Smooth muscle cell (in vitro differentiated cells): Measurements from ENCODE around the gene CEP97. TPM values are rescaled to one million over a fixed set of nuclear protein-coding genes. Genes with fewer than 3 reads are reported as not detected.

ENCODE experiments used
- DNase-seq: peaks from one replicate; lab custom pipeline; 2025; ENCODE audit not compliant: unreplicated experiment; lab: John Stamatoyannopoulos, UW
- H2AFZ ChIP-seq: fragments of 200-600 bp; sonication (generic); 2 replicates; pipeline ENCODE4 v1.6.0; 2016; ENCODE audit warnings: antibody characterized with exemption, low read depth, mild to moderate bottlenecking
- H3F3A ChIP-seq: fragments of 200-600 bp; sonication (generic); 2 replicates; pipeline ENCODE4 v1.6.0; 2017; ENCODE audit warnings: antibody characterized with exemption, low read depth
- H3K27ac ChIP-seq: fragments of 200-600 bp; sonication (generic); 2 replicates; pipeline ENCODE4 v1.5.1; 2016; ENCODE audit warnings: low read depth, mild to moderate bottlenecking
- H3K27me3 ChIP-seq: fragments of 200-600 bp; sonication (generic); 2 replicates; pipeline ENCODE4 v1.6.1; 2016; ENCODE audit warnings: low read depth, mild to moderate bottlenecking
- H3K36me3 ChIP-seq: fragments of 200-600 bp; sonication (generic); 2 replicates; pipeline ENCODE4 v1.5.1; 2016; ENCODE audit warnings: low read depth
- H3K4me1 ChIP-seq: fragments of 200-600 bp; sonication (generic); 2 replicates; pipeline ENCODE4 v1.5.1; 2016; ENCODE audit warnings: low read depth
- H3K4me2 ChIP-seq: fragments of 200-600 bp; sonication (generic); 2 replicates; pipeline ENCODE4 v1.6.0; 2016; ENCODE audit warnings: mild to moderate bottlenecking
- H3K4me3 ChIP-seq: fragments of 200-600 bp; sonication (generic); 2 replicates; pipeline ENCODE4 v1.5.1; 2016; ENCODE audit warnings: mild to moderate bottlenecking
- H3K79me2 ChIP-seq: fragments of 200-600 bp; sonication (generic); 2 replicates; pipeline ENCODE4 v1.6.0; 2016; ENCODE audit warnings: low read depth, mild to moderate bottlenecking
- H3K9ac ChIP-seq: fragments of 200-600 bp; sonication (generic); 2 replicates; pipeline ENCODE4 v1.6.0; 2016; ENCODE audit warnings: low read depth
- H3K9me3 ChIP-seq: fragments of 200-600 bp; sonication (generic); replicated peaks from 2 replicates; pipeline ENCODE4 v1.5.1; 2016; ENCODE audit warnings: low read depth
- H4K20me1 ChIP-seq: fragments of 200-600 bp; sonication (generic); 2 replicates; pipeline ENCODE4 v1.6.0; 2016; ENCODE audit warnings: low read depth
- CTCF ChIP-seq: fragments of 200-600 bp; sonication (generic); IDR thresholded peaks from 2 replicates; pipeline ENCODE4 v1.5.1; 2017; ENCODE audit warnings: borderline replicate concordance, mild to moderate bottlenecking, antibody characterized with exemption; ENCODE audit not compliant: insufficient read depth, poor library complexity, severe bottlenecking
- WGBS: methylation state at CpG from one replicate; pipeline ENCODE4 v1.1.7; 2016; ENCODE audit warnings: low lambda C conversion rate; 5-methylcytosine and 5-hydroxymethylcytosine counted together
- polyA plus RNA-seq: library from polyadenylated mRNA; unstranded; fragments of >200 nt; fragmentation: Nextera tagmentation; extraction: Ambion mirVana; gene quantifications from 2 replicates; pipeline ENCODE4 v1.2.1, GENCODE V29; 2016
- total RNA-seq: library from RNA; depleted of rRNA; stranded (reverse); fragments of >200 nt; gene quantifications from 2 replicates; pipeline ENCODE4 v1.2.3, GENCODE V29; 2014

Gene CEP97
- total and polyA plus RNA-seq, 2 experiments from 2014 or later = 4.3 to 20.8 TPM

GRCh38 chr3:101779047-101779821, 54.8 kb downstream of the CEP97 start, which contains the start of gene NXPE3:
TSS of gene NXPE3 (plus strand) at chr3:101779211. CDS start at chr3:101785597, 6,386 bp downstream.
- H3K9me3 ChIP-seq = no peaks in the 10 kb centered on the region
- H3K4me2 ChIP-seq = peak within 1 kb of the TSS; percentile 90
- H4K20me1 ChIP-seq = no peaks in the 10 kb centered on the region
- no peaks in the 10 kb centered on the region for H3K27me3 ChIP-seq
- H3K9ac ChIP-seq = peak within 1 kb of the TSS; percentile 67
- DNase-seq = peak; percentile 75
- peak within 1 kb of the TSS; percentile 76 for H3K4me3 ChIP-seq
- no peaks in the 10 kb centered on the region for H3K36me3 ChIP-seq
- no peak for TF ChIP-seq CTCF
- H3K79me2 ChIP-seq = peaks cover 20% of the 10 kb centered on the region
- WGBS = under 1% methylated on average over 60 of the region's 78 CpGs
- peaks cover 15% of the 10 kb centered on the region for H3K4me1 ChIP-seq
- H3K27ac ChIP-seq = peak within 1 kb of the TSS; percentile 33
- H3F3A ChIP-seq = no peaks in the 10 kb centered on the region
- peak within 1 kb of the TSS; percentile 95 for H2AFZ ChIP-seq

GRCh38 chr3:101779822-101780381, 55.5 kb downstream of the CEP97 start:
- peak overlapping the region; percentile 95 for H2AFZ ChIP-seq
- peak overlapping the region; percentile 33 for H3K27ac ChIP-seq
- WGBS = 19% methylated on average over 9 of the region's 9 CpGs
- peaks cover 15% of the 10 kb centered on the region for H3K4me1 ChIP-seq
- H3K36me3 ChIP-seq = no peaks in the 10 kb centered on the region
- DNase-seq = no peak
- no peaks in the 10 kb centered on the region for H4K20me1 ChIP-seq
- no peak overlapping the region for H3K9ac ChIP-seq
- no peaks in the 10 kb centered on the region for H3K9me3 ChIP-seq
- peak overlapping the region; percentile 90 for H3K4me2 ChIP-seq
- H3K4me3 ChIP-seq = peak overlapping the region; percentile 76
- peaks cover 20% of the 10 kb centered on the region for H3K79me2 ChIP-seq
- no peaks in the 10 kb centered on the region for H3F3A ChIP-seq
- no peaks in the 10 kb centered on the region for H3K27me3 ChIP-seq
- no peak for TF ChIP-seq CTCF

GRCh38 chr3:101780661-101781060, 56.2 kb downstream of the CEP97 start:
- Histone ChIP-seq H3K79me2 (peaks cover 20% of the 10 kb centered on the region), H3K4me1 (peaks cover 15% of the 10 kb centered on the region), H3K27me3 (no peaks in the 10 kb centered on the region), H3K27ac (peak overlapping the region; percentile 33), H3K4me2 (peak overlapping the region; percentile 90), H3K36me3 (no peaks in the 10 kb centered on the region), H3K9me3 (no peaks in the 10 kb centered on the region), H3K9ac (no peak overlapping the region), H3K4me3 (peak overlapping the region; percentile 76), H3F3A (no peaks in the 10 kb centered on the region), H2AFZ (no peak overlapping the region), H4K20me1 (no peaks in the 10 kb centered on the region)
- TF ChIP-seq CTCF = no peak
- peak; percentile 2 for DNase-seq
- 2% methylated on average over 2 of the region's 2 CpGs for whole genome bisulfite sequencing
